ENCODE data around the gene BCL11B.

The BCL11B gene

DNA sequence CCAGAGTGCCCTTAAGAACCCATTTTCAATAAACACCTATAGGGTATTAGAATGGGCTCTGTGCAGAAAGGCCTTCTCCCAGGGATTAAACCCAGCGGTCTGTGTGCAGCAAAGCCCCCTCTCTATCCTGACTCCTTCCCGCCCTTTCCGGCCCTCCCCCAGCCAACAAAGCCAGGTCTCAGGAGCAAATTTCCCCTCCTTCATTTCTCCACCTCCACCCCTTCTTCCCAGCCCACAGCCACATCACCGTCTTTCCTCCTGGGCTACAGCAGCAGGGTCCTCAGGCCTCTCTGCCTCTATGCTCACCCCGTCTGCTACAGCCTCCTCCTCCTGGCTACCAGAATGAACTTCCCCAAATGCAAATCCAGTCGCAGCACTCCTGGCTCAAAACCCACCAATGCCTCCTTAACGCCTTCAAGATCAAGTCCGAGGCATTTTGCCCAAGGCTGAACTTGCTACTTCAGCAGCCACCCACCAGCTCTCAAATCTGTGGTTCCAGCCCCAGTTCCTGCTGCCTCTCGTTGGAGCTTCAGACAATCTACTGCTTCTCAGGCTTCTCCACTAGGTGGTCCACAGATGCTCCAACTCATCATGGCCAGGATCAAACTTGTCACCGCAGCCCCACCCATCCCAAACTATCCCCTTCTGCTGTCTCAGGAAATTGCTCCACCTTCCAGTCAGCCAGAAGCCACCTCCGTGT is 134.8 kb downstream of the BCL11B start:
- no peak for DNase-seq (ENCODE audit: low read depth in 3 of 3)

DNA sequence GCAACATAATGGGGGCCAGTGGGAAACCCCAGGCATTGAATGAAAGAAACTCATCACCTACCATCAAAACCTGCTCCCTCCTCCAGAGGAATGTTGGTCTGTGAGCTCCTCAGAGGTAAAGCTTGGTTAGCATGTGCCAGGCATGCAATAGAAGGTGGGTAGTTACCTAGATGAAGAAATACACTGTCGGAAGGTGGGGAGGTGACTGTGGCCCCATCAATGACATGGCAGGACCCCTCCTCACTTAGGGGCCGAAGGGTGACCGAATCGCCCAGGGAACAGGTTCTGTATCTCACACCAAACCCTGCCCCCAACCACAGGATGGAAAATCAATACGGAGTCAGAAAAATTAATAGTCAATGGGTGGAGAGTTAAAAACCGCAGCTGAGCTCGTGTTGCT is 135.6 kb downstream of the BCL11B start:
- DNase-seq (ENCODE audit: low read depth in 3 of 3), result no peak

DNA sequence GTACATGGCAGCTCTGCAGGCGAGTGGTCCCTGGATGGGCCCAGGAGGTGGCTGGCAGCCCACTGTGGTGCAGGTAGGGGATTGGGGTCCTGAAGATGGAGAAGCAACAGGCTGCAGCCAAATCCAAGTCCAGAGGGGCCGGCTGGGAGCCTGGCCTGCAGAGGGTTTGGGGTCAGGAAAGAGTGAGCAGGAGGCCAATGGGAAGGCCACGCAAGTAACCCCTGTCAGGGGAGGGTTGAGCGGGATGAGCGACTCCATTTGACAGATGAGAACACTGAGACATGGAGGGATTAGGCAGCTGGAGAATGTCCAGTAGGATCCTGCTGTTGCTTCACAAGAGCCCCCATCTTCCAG is 136.0 kb downstream of the BCL11B start:
- DNase-seq (ENCODE audit: low read depth in 3 of 3), result no peak

DNA sequence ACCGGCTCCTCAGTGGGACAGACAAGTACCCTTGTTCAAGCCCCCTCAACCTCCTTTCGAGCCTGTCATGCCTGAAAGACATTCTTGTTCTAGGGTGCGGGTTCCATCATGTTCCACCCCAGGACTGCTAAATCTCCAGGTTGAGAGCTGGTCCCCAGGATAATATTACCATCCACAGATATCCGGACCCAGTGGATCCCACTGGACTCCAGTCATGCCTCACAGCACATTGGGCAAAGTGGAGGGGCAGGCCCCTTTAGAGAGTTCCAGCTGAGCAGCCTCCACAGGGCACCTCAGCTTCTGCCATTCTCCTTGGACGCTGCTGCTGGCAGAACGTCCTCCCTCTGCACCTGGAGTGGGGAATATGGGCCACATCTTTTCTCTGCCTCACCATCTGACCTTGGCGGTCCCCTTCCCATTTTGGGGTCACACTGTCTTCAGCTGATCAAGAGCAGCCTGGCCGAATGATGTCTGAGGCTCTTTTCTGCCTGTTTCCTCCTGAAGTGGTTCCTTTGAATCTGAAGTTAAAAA is 137.4 kb downstream of the BCL11B start:
- no peak for DNase-seq (ENCODE audit: low read depth in 3 of 3)

DNA sequence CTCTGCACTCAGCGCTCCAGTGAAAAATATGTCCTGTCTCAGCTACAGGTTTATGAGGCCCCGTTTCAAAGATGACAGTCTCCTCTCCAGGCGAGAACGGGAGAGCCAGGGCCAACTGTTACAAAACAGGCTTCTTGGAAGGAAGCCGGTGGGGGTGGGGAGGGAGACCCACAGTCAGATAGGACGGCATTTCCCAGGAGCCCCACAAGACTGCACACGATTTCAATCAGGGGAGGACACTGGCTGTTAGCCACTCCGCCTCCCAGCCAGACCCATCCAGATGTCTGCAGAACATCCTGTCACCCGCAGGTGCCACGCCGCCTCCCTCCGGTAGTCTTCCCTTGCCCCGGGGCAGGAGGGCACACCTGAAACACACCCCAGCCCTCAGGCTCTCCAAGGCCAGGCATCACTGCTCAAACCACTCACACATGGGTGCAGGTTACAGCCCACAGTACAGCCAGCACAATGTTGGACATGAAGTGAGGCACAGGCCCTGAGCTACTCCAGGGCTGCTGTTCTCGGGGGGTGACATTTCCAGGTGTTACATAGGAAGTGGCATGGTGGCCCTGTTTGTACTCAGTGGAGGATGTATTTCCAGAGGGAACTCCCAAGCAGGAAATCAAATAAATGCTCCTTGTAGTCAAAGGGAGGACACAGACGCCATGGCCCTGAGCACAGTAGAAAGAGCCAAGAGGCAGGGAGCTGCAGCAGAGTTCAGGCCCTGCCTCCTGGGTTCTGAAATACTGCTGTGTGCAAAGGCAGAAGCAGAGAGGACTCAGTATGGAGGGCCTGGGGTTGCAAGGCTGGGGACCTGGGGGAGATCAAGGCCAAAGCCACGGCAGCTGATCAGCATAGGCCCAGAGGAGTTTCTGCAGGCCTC is 138.1 kb downstream of the BCL11B start:
- DNase-seq (ENCODE audit: low read depth in 3 of 3), result no peak

DNA sequence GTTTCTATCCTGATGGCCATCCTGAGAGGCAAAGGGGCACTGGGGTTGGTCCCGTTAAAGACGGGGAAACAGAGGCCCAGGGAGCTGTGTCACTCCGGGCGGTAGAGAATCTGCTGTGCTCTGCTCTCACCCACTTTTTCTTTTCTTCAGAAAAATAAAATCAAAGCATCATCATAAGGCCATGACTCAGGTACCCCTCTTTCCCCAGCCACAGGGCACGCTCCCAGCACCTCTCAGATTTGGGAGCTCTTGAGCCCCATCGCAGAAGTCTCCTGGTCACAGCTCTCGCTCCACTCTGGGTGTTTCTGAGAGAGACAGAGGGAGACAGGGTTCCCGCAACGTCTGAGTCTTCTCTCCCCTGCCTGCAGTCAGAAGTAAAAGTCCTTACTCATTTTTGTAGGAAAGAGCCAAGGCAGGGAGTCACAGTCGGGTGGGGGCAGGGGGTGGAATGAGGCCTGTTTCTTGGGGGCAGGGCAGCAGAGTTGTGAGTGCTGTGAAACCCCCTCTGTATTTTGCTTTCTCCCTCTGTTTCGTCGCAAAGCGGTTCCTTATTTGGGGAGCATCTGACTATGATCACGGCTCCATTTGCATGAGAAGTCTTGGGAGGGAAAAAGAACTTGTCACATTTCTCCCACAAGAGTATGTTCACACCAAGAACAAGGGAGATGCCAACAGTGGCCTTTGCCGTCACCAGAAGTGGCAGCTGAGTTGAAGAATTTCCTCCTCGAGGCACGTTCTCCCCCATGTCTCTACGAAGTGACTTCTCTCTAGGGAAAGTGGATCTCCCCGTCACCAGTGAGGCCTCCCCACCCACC is 139.0 kb downstream of the BCL11B start:
- DNase-seq (ENCODE audit: low read depth in 3 of 3), result no peak

DNA sequence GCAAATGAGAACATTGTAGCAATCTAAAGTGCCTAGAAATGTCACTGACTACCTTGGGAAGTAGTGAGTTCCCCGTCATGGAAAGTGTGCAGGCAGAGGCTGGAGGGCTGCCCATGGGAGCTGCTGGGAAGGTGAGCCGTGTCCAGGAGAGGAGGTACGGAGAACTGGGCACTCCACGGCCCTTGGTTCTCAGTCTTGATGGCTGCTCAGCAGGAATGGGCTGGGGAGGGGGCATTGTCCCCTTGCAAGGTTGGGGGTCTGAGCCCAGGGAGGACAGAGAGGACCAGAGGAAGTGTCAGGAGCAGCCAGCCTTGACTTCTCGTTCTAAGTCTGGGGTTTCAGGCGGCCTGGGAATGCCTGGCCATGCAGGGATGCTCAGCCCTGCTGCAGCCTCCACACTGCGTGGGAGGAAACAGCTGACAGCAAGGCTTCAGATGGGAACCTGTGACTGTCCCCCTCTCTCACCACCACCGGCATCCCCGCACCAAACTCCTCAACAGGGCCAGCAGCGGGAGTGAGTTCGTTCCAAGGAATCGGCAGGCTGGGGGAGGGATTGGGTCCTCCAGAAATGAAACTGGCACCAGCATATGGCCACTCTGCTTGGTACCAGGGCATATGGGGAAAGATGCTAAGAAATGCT is 140.2 kb downstream of the BCL11B start:
- DNase-seq (ENCODE audit: low read depth in 3 of 3), result no peak

DNA sequence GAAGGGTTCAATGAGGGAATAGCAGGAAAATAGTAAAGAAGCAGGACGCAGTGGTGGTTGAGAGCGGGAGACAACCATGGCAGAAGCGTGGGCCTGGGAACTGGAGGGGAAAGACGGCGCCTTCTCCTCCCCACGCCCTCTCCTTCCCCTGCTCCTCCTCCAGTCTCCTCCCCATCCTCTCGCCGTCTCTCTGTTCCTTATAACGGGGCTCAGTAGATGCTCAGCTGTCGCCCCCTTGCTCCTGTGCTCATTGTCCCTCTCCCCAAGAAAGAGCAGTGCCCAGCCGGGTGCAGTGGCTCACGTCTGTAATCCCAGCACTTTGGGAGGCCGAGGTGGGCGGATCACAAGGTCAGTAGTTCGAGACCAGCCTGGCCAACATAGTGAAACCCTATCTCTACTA is 142.0 kb downstream of the BCL11B start:
- no peak for DNase-seq (ENCODE audit: low read depth in 3 of 3)

DNA sequence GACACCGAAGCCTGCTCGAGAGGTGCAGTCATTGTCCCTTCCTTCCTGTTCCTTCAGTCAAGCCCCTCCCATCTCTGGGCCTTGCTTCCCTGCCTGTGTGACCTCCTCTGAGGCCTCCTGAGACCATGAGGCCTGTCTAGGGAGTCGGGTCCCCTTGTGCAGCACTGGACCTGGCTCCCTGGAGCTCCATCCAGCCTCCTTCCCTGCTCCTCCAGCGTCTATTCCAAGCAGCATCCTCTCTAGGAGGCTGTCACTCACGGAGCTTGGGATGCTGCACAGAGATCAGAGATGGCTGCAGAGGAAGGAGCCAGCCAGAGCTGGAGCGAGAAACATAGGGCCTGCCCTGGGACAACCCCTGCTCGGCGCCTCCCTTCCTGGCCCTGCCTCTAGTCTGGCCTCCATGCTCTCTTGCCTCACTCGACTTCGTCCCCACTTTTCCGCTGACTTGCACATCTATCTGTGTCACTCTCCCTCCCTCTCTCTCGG is 142.7 kb downstream of the BCL11B start:
- no peak for DNase-seq (ENCODE audit: low read depth in 3 of 3)

DNA sequence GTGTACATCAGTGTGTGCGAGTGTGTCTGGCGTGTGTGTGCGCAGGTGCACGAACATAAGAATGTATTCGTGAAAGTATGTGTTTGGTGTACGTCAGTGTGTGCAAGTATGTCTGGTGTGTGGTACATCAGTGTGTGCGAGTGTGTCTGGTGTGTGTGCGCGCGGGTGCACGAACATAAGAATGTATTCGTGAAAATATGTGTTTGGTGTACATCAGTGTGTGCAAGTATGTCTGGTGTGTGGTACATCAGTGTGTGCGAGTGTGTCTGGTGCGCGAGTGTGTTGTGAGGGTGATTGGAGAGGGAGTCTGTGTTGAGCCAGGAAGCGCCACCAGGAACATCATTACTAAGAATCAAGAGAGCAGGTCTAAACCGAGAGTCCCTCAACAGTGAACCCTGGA is 143.8 kb downstream of the BCL11B start:
- no peak for DNase-seq (ENCODE audit: low read depth in 3 of 3)

DNA sequence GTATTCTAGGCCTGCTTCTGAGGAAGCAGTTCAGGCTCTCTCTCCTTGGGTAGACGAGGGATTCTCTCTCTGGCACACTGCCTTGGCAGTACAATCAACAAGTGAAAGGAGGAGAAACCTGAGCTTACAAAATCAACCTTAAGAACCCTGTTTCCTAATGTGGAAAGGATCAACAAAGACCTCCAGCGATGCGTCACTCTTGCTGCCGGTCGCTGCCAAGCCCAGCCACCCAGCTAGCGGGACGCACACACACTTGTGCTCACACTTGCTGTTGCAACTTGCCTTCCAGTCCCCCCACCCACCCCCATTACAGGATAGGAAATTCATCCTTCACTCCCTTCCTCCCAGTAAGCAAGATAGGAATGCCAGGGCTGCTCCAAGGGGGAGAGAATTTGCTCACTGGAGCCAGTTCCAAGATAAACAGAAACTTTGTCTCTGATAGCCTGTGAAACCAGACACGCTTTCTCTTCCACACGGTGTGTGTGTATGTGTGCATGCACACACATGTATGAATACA is 144.3 kb downstream of the BCL11B start:
- no peak for DNase-seq (ENCODE audit: low read depth in 3 of 3)

DNA sequence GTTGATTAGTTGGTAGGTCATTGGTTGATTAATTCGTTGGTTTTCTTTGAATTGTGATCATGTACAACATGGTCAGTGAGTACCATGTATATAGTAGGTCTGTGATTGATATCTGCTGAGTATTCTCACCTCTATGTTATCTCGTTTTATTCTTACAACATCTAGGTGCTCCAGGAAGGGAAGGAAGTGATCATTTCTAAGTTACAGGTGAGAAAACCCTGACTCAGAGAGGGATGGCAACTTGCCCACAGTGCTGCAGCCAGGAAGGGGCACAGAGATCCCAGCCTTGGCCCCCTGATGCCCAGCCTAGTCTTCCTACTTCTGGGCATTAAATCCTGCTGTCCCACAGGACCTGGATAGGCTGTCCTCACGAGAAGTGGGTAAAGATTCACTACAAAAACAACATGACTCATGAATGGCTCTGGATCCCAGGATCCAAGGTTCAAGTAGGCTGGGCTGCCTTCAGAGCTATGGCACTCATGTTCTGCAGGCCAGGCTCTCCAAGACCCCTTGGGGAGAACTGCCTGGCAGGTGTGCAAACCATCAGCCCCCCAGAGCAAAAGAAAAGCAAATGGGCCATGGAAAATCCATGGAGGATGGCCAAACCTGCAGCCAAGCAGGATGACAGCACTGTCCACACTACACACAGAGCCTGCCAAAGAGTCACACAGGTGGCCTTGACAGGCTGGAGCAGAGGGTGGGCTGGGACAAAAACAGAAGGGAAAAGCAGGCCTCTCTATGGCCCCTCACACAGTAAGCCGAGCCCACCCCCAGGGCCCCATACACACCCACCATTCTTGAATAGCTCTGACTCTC is 146.2 kb downstream of the BCL11B start:
- DNase-seq (ENCODE audit: low read depth in 3 of 3), result no peak

DNA sequence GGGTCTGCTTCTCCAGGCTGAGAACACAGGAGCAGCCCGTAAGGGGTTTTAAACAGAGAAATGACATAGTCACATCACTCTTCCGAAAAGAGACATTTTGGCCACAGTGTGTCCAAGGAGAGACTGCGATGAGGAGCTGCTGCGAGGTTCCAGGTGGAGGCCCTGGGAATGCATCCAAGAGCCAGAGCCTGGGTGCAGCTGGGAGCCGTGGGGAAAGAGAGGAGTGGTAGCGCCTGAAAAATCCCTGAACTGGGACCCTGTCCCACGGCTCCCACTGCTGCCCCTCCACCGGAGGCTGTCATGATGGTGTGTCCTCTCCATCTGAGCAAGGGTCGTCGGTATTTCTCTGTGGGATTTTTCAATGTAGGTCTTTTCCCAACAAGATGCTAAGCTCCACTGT is 146.9 kb downstream of the BCL11B start:
- no peak for DNase-seq (ENCODE audit: low read depth in 3 of 3)

DNA sequence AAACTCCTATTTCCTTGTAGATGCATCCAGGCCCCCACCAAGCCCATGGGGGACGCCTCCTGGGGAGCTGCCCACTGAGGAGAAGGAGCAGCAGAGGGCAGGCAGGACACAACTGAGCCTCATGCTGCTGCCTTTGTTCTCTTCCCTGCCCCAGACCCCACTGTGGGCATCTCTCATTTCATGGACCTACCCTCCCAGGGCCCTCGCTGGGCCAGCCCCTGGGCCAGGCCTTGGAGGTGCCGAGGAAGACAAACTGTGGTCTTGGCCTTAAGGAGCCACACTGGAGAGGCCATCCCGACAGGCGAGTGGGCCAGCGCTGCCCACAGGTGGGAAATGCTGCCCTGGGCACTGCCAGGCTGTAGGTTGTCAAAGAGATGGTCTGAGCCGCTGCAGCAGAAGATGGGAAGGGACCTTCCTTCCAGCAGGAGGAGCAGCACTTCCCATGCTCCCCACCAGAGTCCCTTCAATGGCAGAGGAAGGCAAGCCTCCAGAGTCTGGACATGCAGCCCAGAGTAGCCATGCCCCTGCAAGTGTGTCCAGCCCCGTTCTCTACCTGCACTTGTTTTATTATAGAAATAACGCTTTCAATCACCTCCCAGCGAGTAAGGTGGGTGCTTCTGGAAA is 147.4 kb downstream of the BCL11B start:
- DNase-seq (ENCODE audit: low read depth in 3 of 3), result no peak

DNA sequence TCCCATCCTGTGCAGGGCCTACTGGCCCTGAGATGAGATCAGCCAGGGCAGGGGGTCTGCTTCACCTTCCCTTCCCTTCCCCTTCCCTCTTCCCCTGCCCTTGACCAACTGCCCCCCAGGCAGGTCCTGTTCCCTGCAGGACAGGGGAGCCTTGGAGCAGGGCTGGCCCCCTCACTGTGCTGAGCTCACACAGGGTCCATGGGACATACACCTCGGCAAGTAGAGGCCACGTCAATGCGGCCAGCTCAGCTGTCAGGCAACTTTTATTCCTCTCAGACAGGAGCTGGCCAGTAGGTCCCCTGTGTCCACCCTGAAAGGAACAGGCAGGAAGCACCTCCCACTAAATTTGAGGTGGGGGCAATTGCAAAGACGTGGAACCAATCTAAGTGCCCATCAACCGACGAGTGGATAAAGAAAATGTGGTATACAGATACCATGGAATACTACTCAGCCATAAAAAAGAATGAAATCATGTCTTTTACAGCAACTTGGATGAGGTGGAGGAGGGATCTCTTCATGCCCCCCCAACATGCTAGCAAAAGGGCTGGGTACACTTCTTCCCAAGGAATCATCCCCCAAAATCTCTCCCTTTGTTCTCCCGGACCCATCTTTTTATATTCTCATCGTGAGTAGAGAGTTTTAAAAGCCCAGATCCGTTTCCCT is 148.7 kb downstream of the BCL11B start:
- no peak for DNase-seq (ENCODE audit: low read depth in 3 of 3)

DNA sequence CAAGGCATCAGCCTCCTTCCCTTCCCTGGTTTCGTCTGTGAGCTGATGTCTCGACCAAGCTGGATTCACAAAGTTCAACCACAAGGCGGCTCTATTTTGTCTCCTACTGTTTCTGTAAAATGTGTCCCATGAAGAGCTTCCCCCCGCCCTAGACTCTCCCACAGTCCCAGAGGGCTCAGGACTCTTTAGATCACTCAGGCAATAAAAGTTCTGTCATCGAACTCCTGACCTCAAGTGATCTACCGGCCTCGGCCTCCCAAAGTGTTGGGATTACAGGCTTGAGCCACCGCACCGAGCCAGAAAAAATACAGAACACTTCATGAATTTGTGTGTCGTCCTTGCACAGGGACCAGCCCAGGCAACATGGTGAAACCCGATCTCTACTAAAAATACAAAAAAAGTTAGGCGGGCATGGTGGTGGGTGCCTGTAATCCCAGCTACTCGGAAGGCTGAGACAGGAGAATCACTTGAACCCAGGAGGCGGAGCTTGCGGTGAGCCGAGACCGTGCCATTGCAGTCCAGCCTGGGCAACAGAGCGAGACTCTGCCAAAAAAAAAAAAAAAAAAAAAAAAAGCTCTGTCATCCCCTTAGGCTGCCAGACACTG is 149.4 kb downstream of the BCL11B start:
- DNase-seq (ENCODE audit: low read depth in 3 of 3), result no peak

DNA sequence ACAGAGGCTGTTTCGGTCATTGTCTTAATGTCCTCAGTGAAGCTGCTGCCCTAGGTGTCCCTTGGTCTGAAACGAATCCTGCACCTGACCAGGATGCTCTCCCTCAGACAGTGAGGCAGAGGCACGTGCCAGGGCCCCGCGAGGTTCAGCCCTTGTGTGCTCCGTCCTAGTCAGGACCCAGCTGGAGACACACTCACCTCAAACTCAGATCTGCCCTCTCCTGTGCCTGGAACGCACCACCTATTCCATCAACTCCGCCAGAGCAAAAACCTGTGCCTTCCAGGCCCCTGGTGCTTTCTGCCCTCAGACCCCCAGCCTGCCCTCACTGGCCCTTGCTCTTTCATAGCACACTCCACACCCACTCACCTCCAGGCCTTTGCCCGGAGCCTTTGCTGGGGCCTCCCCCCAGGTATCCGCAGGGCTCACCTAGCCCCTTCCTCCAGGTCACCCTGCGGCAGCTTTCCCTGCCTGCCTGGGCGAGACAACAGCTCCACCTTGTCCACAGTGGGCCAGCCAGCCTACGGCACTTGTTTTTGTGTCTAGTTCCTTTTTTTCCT is 150.6 kb downstream of the BCL11B start:
- DNase-seq (ENCODE audit: low read depth in 3 of 3), result no peak

DNA sequence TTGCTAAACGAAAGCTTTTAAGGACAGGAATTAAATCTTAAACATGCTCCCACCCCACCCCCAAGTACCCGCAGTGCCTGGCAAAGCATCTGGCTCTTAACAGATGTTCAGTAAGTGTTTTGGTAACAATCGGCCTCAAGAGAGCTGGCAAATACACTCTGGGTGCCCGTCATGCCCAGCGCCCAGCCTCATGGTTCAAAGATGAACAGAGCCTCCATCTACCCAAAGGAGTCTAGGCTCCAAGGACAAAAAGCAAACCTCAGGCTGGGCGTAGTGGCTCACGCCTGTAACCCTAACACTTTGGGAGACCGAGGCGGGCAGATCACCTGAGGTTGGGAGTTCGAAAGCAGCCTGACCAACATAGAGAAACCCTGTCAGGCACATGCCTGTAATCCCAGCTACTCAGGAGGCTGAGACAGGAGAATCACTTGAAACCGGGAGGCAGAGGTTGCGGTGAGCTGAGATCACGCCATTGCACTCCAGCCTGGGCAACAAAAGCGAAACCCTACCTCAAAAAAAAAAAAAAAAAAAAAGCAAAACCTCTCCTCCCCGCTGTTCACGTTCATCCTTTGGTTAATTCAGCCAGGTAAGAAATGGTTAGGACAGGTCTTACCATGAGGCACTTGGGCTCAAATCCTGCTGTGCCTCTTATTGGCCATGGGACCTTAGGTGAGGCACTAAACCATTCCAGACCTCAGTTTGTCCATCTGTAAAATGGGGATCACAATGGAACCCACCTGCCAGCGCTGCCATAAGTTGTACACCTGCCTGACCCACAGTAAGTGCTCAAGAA is 151.3 kb downstream of the BCL11B start:
- no peak for DNase-seq (ENCODE audit: low read depth in 3 of 3)

Measured in stimulated activated CD4-positive, alpha-beta T cell treated with anti-CD3 and anti-CD28 coated beads, TNF-alpha, amount 100 ng/mL, for 48 hours (primary cell).